ENCODE measurements around the gene ZSWIM6.

- TF ChIP-seq, protein P1, sequence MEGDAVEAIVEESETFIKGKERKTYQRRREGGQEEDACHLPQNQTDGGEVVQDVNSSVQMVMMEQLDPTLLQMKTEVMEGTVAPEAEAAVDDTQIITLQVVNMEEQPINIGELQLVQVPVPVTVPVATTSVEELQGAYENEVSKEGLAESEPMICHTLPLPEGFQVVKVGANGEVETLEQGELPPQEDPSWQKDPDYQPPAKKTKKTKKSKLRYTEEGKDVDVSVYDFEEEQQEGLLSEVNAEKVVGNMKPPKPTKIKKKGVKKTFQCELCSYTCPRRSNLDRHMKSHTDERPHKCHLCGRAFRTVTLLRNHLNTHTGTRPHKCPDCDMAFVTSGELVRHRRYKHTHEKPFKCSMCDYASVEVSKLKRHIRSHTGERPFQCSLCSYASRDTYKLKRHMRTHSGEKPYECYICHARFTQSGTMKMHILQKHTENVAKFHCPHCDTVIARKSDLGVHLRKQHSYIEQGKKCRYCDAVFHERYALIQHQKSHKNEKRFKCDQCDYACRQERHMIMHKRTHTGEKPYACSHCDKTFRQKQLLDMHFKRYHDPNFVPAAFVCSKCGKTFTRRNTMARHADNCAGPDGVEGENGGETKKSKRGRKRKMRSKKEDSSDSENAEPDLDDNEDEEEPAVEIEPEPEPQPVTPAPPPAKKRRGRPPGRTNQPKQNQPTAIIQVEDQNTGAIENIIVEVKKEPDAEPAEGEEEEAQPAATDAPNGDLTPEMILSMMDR (IDR thresholded peaks at IDR 0.05 in 4 of 5, conservative IDR thresholded peaks at IDR 0.05 in 1 of 5): no peak
- TF ChIP-seq POLR2A (IDR thresholded peaks at IDR 0.05): no peak
Observed at GRCh38 chr5:61519728-61520277, 187.7 kb downstream of the ZSWIM6 start.
